PC-9 (cell line): ENCODE measurements around the gene PTBP1.

Experiments used
- EZH2 ChIP-seq: fragments of 200-600 bp; sonication (generic); IDR thresholded peaks from 2 replicates; pipeline ENCODE4 v1.8.0; 2017; ENCODE audit warnings: antibody characterized with exemption, low read depth
- TF ChIP-seq, protein P1 (sequence below): fragments of 200-600 bp; sonication (generic); conservative IDR thresholded peaks from 2 replicates; pipeline ENCODE4 v1.6.1; 2017; ENCODE audit warnings: mixed run types, antibody characterized with exemption, mild to moderate bottlenecking, moderate library complexity

DNA sequence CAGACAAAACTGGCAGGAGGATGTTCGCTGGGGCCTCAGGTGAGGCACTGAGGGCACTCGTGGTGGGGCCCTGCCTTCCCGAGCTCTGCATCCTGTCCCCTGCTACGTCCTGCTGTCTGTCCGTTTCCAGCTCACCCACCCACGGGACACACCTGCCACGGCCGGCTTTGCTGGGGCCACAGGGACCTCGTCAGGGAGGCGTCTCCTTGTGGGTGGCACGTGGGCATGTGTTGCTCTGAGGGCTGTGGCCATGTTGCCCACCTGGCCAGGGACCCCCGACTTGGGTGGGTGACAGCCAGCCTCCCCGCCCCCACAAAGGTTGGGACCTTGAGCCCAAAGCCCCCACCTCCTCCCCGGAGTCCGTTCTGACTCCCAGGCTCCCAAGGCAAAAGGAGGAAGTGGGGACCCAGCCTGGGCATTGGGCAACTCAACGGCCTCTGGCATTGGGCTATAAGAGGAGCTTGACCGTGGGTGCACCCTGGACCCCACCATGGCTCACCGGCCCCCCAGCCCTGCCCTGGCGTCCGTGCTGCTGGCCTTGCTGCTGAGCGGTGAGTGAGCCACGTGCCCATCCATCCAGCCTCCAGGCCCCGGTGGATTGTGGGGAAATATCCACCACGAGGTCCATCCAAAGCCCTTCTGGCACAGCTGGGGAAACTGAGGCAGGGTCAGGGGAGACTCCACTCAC, 43.4 kb downstream of the PTBP1 start, which contains the start of gene PRTN3:
- TF ChIP-seq, protein P1, sequence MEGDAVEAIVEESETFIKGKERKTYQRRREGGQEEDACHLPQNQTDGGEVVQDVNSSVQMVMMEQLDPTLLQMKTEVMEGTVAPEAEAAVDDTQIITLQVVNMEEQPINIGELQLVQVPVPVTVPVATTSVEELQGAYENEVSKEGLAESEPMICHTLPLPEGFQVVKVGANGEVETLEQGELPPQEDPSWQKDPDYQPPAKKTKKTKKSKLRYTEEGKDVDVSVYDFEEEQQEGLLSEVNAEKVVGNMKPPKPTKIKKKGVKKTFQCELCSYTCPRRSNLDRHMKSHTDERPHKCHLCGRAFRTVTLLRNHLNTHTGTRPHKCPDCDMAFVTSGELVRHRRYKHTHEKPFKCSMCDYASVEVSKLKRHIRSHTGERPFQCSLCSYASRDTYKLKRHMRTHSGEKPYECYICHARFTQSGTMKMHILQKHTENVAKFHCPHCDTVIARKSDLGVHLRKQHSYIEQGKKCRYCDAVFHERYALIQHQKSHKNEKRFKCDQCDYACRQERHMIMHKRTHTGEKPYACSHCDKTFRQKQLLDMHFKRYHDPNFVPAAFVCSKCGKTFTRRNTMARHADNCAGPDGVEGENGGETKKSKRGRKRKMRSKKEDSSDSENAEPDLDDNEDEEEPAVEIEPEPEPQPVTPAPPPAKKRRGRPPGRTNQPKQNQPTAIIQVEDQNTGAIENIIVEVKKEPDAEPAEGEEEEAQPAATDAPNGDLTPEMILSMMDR = no peak
- TF ChIP-seq EZH2 = no peak
